ENCODE measurements around the gene COL18A1.

DNA sequence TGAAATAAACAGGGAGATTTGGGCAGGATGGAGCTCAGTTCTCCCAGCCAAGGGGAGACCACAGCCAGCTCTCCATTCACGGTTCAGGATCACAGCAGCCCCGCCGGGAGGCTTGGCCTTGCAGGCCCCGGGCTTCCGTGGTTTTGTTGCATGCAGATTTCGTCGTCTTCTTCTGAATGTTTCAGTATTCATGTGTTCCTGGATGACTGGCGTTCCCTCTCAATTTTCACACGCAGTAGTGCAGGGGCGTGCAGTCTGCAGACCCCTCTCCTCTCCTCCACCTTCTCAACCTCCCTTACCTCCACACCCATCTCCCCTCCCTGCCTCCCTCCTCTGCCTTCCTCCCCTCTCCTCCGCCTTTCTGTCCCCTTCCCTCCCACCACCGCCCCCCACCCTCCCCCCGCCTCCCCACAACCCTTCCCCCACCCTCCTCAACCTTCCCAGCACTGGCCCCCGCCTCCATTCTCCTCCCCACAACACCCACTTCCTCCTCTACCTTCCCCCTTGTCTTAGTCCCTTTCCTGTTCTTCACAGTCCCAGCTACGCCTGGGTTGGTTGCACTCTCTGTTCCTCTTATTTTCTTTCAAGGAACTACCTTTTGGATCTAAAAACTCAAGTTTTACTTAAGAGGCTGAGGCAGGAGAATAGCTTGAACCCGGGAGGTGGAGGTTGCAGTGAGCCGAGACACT lies 145.7 kb downstream of the COL18A1 start:
- TF ChIP-seq CTCF (conservative IDR thresholded peaks at IDR 0.05; ENCODE audit: low read length) (no peak), EZH2phosphoT487 (IDR thresholded peaks at IDR 0.05; ENCODE audit: borderline replicate concordance) (no peak)

All from Loucy (cell line).